H1 (cell line): ENCODE results near the gene SIGLEC14. TPM values are rescaled to one million over a fixed set of nuclear protein-coding genes. Genes with fewer than 3 reads are reported as not detected.

Experiments used
- HDAC2 ChIP-seq, 2 experiments: fragments of 300-600 bp in 1 of 2; sonication (generic) in 1 of 2; IDR thresholded peaks; 2 replicates each; pipeline ENCODE4 v1.6.1; 2011 to 2012; ENCODE audit warnings: low read depth in 2 of 2, low read length in 2 of 2, mild to moderate bottlenecking in 2 of 2, moderate library complexity in 2 of 2, borderline replicate concordance in 1 of 2, inconsistent platforms in 1 of 2
- SIX5 ChIP-seq: IDR thresholded peaks from 2 replicates; pipeline ENCODE4 v1.6.1; 2011; ENCODE audit warnings: mild to moderate bottlenecking, low read depth, low read length
- SP1 ChIP-seq: IDR thresholded peaks from 2 replicates; pipeline ENCODE4 v1.6.1; 2011; ENCODE audit warnings: low read depth, low read length
- polyA plus RNA-seq, 7 experiments: library from polyadenylated mRNA; depleted of rRNA in 3 of 7; stranded (reverse) in 5 of 7; unstranded in 2 of 7; fragments of >200 nt in 5 of 7; fragments of 200-250 nt in 2 of 7; gene quantifications; 1 replicate in 5 of 7; 2 replicates in 1 of 7; 4 replicates in 1 of 7; pipeline versions ENCODE4 v1.2.1 to v1.2.3, GENCODE V29; 2011 to 2013; ENCODE audit warnings: missing spikeins in 2 of 7, mixed read lengths in 2 of 7
- total RNA-seq: library from RNA; stranded (reverse); fragmentation: NEBNext Ultra II Directional; extraction: Animal tissue kit (Norgen Biotek cat#: 25700); gene quantifications from 2 replicates; pipeline ENCODE4 v1.2.1, GENCODE V29; 2021
- TF ChIP-seq, protein P1 (sequence below): IDR thresholded peaks from 2 replicates; pipeline ENCODE4 v1.6.1; 2012; ENCODE audit warnings: inconsistent platforms

SIGLEC14 gene
- total and polyA plus RNA-seq, 2 of the 8 experiments (the other 6 are each of a cell fraction or from before 2014, with no cell fraction given): not detected

DNA sequence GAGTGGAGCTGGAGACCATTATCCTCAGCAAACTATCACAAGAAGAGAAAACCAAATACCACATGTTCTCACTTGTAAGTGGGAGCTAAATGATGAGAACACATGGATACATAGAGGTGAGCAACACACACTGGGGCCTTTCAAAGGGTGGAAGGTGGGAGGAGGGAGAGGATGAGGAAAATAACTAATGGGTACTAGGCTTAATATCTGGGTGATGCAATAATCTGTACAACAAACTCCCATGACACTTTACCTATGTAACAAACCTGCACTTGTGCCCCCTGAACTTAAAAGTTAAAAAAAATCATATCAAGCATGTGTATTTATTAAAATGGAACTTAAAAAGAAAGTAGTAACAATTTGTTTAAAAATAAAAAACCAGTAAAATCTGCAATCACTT, 5.0 kb downstream of the SIGLEC14 start (continued):
- no peak for TF ChIP-seq SIX5
- TF ChIP-seq, protein P1, sequence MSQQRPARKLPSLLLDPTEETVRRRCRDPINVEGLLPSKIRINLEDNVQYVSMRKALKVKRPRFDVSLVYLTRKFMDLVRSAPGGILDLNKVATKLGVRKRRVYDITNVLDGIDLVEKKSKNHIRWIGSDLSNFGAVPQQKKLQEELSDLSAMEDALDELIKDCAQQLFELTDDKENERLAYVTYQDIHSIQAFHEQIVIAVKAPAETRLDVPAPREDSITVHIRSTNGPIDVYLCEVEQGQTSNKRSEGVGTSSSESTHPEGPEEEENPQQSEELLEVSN: no peak
- no peak for TF ChIP-seq HDAC2 (IDR thresholded peaks at IDR 0.05; ENCODE audit: borderline replicate concordance in 1 of 2, low read depth in 2 of 2, low read length in 2 of 2)
- TF ChIP-seq SP1: no peak
- TF ChIP-seq, all 59 proteins: peak for 0
